NB4 (cell line): ENCODE measurements around the gene ALPK1.

Experiments used
- DNase-seq: peaks from one replicate; pipeline ENCODE4 v3.0.0; 2010; ENCODE audit warnings: low read depth
- H3K4me3 ChIP-seq: one replicate; pipeline ENCODE4 v1.5.1; 2011; ENCODE audit warnings: mild to moderate bottlenecking, low read depth, low read length, moderate library complexity
- MYC ChIP-seq: IDR thresholded peaks from 2 replicates; pipeline ENCODE4 v1.6.1; 2011; ENCODE audit warnings: low read depth, low read length
- POLR2A ChIP-seq: IDR thresholded peaks from 2 replicates; pipeline ENCODE4 v1.6.1; 2011; ENCODE audit warnings: mild to moderate bottlenecking; ENCODE audit not compliant: insufficient read length; ENCODE audit errors: extremely low read depth
- TF ChIP-seq, protein P1 (sequence below): IDR thresholded peaks from one replicate; pipeline ENCODE4 v1.5.1; 2012; ENCODE audit warnings: low read depth, low read length
- TF ChIP-seq, protein P2 (sequence below): IDR thresholded peaks from 2 replicates; pipeline ENCODE4 v1.6.1; 2011; ENCODE audit warnings: low read depth, low read length

The ALPK1 gene

DNA sequence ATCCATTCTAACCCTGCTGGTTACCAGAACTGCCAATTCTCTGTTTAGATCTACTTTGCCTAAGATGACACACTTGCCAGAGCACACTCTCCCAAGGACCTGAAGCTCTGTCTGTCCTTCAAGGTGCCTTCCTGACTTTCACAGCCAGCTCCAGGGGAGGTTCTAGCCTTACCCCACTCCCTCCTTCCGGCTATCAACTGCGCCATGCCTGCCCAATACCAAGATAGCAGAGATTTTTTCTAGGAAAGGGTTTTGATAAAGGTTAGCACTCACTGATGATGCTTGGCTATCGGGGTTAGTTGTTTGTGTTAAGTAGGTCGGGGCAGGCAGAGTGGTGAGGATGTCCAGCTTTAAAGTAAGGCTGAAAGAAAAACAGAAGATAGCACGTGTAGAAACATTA, 14.3 kb downstream of the ALPK1 start:
- H3K4me3 ChIP-seq = no peak overlapping the region
- DNase-seq = no peak
- TF ChIP-seq, protein P1, sequence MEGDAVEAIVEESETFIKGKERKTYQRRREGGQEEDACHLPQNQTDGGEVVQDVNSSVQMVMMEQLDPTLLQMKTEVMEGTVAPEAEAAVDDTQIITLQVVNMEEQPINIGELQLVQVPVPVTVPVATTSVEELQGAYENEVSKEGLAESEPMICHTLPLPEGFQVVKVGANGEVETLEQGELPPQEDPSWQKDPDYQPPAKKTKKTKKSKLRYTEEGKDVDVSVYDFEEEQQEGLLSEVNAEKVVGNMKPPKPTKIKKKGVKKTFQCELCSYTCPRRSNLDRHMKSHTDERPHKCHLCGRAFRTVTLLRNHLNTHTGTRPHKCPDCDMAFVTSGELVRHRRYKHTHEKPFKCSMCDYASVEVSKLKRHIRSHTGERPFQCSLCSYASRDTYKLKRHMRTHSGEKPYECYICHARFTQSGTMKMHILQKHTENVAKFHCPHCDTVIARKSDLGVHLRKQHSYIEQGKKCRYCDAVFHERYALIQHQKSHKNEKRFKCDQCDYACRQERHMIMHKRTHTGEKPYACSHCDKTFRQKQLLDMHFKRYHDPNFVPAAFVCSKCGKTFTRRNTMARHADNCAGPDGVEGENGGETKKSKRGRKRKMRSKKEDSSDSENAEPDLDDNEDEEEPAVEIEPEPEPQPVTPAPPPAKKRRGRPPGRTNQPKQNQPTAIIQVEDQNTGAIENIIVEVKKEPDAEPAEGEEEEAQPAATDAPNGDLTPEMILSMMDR = no peak

DNA sequence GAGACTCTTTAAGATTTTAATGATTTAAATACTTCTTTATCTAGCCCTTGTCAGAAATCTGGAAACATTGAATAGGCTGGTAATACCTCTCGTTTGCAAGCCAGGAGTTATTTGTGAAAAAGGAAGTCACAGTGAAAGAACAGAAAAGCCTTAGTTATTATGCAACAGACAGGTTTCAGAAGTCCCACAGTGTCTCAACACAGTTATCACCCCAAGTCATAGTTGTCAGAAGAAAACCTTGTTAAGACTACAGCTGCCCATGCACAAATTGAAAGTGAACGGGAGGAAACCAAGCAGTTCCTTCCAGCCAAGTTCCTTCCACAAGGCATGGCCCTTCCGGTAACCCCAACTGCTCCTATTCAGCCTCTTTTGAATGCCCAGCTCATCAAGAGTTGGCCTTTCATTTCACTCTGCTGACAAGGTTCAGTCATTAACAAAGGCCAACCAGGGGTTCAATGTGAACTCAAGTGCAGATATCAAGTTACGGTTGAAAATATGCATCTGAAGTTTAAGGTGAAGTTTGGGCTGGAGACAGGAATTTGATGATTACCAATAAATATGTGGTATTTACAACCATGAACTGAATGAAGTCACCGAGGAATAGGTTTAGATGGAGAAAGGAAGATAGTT, 15.6 kb downstream of the ALPK1 start:
- peak; percentile 86 for DNase-seq
- peak overlapping the region; percentile 1 for H3K4me3 ChIP-seq
- TF ChIP-seq, protein P1 = no peak
- no peak for TF ChIP-seq POLR2A
- TF ChIP-seq MYC = 0 out of 2 replicates have a peak, but pooled peaks have one; percentile 15
- TF ChIP-seq, protein P2, sequence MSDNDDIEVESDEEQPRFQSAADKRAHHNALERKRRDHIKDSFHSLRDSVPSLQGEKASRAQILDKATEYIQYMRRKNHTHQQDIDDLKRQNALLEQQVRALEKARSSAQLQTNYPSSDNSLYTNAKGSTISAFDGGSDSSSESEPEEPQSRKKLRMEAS = 0 out of 2 replicates have a peak, but pooled peaks have one; percentile 6

DNA sequence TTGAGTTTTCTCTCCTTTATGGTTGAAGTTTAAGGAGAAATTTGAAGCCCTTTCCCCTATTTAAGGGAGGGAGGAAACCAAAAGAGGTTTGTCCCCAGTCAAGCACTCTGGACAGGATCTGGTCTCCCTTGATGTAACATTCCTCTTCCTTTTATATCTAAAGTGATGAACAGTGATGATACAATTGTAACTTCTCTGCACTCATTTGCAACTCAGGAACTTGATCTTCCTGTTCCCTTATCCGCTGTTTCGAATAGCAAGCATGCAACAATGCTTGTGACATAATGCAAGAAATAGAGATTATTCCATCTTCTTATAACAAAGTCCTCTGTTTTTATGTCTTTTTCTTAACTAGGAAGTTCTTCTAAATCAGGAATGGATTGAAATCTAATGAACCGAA, 18.3 kb downstream of the ALPK1 start:
- TF ChIP-seq, protein P2 = no peak
- TF ChIP-seq POLR2A (no peak), MYC (no peak)
- TF ChIP-seq, protein P1 = no peak
- DNase-seq = no peak
- H3K4me3 ChIP-seq = no peak overlapping the region

DNA sequence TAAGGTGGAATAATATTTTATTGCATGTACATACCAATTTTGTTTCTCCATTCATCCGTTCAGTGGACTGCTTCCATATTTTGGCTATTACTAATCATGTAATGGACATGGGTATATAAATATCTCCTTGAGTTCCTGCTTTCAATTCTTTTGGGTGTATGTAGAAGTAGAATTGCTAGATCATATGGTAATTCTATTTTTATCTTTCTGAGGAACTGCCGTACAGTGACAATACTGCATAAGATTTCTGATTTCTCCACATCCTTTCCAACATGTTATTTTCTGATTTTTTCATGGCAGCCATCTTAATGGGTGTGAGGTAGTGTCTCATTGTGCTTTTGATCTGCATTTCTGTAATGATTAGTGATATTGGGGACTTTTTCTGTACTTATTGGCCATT, 19.2 kb downstream of the ALPK1 start:
- no peak overlapping the region for H3K4me3 ChIP-seq
- TF ChIP-seq, protein P1 = no peak
- TF ChIP-seq POLR2A (no peak), MYC (no peak)
- TF ChIP-seq, protein P2 = no peak
- DNase-seq = no peak

DNA sequence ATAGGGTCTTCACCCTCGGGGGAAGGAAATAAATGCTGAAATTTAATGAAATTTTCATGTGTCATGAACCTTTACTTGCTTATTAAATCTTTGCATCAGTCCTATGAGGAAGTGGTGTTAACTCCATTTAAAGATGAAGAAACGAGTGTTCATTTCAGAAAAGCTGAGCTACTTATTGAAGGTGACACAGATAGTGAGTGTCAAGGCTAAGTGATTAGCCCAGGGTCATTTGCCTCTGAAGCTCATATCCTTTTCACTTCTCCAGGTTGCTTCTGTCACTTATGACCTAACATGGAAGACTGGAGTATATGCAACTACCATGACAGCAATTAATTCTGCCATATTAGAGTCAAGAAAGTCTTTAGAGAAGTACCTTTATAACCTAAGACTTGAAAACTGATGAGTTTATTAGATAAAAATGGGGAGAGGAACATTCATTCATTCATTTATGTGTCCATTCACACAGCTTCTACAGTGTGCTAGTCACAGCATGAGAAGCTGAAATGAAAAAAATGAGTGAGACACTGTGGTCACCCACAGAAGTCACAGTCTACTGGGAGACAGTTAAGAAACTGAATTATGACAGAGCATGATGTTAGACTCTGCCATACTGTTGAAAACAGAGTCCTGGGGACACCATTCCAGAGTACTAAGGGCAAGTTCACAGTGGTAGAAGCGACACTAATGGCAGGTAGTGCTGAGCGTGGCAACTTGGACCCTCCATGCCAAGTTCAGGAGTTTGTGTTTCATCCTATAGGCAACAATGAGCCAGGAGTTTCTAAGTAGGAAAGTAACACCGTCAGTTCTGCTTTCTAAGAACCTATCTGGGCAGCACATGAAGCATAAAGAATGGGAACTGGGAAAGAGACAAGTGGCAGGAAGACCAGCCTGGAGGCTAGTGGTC, 21.3 kb downstream of the ALPK1 start:
- no peak for DNase-seq
- H3K4me3 ChIP-seq = no peak overlapping the region
- TF ChIP-seq, protein P1 = no peak
- TF ChIP-seq POLR2A = no peak
- TF ChIP-seq, protein P2 = no peak
- TF ChIP-seq MYC = no peak
